Astrocyte of the cerebellum (primary cell): ENCODE data around the gene RBPJL.
A peak's percentile ranks its signal among the peaks of the same experiment; 100 is the strongest.

Experiments
- DNase-seq: peaks from one replicate; pipeline ENCODE4 v3.0.0-alpha.2; 2011; ENCODE audit warnings: low read depth
- H3K4me3 ChIP-seq: 2 replicates; pipeline ENCODE4 v1.5.1; 2011; ENCODE audit warnings: mild to moderate bottlenecking, low read depth, low read length, moderate library complexity
- in situ Hi-C: cut with HindIII; loops from 2 replicates; pipeline ENCODE4 v1.10.0; 2017; ENCODE audit warnings: low sequenced_read_pairs
- TF ChIP-seq, protein P1 (sequence below): IDR thresholded peaks from 2 replicates; pipeline ENCODE4 v1.5.1; 2012; ENCODE audit warnings: low read length, low read depth, moderate library complexity, mild to moderate bottlenecking; ENCODE audit errors: missing control alignments

The RBPJL gene, protein sequence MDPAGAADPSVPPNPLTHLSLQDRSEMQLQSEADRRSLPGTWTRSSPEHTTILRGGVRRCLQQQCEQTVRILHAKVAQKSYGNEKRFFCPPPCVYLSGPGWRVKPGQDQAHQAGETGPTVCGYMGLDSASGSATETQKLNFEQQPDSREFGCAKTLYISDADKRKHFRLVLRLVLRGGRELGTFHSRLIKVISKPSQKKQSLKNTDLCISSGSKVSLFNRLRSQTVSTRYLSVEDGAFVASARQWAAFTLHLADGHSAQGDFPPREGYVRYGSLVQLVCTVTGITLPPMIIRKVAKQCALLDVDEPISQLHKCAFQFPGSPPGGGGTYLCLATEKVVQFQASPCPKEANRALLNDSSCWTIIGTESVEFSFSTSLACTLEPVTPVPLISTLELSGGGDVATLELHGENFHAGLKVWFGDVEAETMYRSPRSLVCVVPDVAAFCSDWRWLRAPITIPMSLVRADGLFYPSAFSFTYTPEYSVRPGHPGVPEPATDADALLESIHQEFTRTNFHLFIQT

DNA sequence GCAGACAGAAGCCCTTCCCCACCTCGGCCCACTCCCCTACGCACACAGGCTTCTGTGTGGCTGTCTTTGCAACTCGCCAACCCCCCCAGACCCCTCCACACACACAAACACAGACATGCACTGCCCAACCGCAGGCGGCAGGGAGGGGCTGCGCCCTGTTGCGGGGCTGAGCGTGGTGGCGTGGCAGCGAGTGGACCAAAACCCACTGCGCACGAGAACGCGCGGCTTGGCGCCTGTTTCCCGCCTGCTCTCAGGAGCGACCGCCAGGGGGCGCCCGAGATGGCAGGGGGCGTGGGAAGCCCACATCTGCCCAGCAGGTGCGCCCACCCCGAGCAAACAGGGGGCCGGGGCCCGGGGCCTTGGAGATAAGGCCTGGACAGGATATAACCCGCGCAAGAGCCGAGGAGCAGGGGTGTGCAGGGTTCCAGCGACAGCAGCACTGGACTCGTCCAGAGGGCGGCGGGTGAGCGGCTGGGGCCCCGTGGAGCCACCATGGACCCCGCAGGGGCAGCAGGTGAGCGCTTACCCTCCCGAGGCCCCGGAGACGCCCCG, at the start of gene RBPJL:
Gene RBPJL (plus strand): TSS at position 410 of the 552 bp plus-strand sequence. CDS start 83 bp downstream, at position 493.
- DNase-seq = no peak
- H3K4me3 ChIP-seq = no peak within 1 kb of the TSS
- in situ Hi-C loops = loop anchor here (5.0 kb wide), 2 partner anchors 71 to 151 kb away; partner anchors contain the start of gene TP53TG5
- TF ChIP-seq, protein P1, sequence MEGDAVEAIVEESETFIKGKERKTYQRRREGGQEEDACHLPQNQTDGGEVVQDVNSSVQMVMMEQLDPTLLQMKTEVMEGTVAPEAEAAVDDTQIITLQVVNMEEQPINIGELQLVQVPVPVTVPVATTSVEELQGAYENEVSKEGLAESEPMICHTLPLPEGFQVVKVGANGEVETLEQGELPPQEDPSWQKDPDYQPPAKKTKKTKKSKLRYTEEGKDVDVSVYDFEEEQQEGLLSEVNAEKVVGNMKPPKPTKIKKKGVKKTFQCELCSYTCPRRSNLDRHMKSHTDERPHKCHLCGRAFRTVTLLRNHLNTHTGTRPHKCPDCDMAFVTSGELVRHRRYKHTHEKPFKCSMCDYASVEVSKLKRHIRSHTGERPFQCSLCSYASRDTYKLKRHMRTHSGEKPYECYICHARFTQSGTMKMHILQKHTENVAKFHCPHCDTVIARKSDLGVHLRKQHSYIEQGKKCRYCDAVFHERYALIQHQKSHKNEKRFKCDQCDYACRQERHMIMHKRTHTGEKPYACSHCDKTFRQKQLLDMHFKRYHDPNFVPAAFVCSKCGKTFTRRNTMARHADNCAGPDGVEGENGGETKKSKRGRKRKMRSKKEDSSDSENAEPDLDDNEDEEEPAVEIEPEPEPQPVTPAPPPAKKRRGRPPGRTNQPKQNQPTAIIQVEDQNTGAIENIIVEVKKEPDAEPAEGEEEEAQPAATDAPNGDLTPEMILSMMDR = peak; percentile 74

DNA sequence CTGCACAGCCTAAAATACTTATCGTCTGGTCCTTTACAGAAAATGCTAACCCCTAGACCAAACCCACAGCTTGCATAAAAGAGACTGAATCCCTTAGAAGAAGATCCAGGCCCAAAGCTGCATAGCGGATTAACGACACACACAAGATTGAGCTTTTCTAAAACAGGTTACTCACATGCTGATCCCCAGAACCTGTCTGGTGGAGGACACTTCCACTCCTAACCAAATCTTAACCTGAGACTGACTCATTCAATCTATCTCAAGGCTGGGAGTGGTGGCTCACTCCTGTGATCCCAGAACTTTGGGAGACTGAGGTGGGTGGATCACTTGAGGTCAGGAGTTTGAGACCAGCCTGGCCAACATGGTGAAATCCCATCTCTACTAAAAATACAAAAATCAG, 49.5 kb upstream of the RBPJL start:
- no peak overlapping the region for H3K4me3 ChIP-seq
- in situ Hi-C loops = no loop called here
- TF ChIP-seq, protein P1 = no peak
- no peak for DNase-seq

DNA sequence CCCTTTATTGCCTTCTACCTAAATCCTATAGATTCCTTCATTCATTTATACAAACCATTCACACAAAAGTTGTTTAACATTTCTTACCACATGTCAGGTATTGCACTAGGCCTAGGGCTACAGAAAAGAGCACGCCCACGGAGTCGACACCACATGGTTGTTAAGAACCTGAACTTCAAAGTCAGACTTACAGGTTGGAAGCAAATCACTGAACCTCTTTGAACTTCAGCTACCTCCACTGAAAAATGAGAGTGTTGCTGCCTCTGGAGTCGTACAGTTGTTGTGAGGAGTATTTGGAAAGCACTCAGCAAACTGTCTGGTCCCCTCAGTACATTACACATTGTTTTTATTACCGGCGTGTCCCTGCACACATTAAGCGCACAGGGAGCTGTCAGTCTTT, 48.9 kb upstream of the RBPJL start:
- H3K4me3 ChIP-seq = no peak overlapping the region
- no peak for DNase-seq
- TF ChIP-seq, protein P1 = no peak
- in situ Hi-C loops = no loop called here

DNA sequence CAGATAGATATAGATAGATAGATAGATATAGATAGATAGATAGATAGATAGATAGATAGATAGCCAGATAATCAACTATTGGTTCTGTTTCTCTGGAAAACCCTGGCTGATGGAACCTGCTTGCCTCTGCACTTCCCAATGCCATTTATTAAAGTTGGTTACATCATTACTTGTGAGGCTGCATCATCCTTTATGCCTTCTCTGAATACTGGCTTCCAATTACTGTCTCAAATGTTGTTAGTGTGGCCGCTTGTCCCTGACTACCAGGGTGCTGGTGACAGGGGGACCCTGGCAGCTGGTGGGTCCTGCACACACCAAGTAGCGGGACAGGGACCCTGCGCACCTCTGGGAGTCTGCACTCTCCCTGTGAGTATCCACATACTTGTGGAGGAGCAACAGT, 48.4 kb upstream of the RBPJL start:
- DNase-seq = no peak
- in situ Hi-C loops = no loop called here
- TF ChIP-seq, protein P1 = no peak
- no peak overlapping the region for H3K4me3 ChIP-seq

DNA sequence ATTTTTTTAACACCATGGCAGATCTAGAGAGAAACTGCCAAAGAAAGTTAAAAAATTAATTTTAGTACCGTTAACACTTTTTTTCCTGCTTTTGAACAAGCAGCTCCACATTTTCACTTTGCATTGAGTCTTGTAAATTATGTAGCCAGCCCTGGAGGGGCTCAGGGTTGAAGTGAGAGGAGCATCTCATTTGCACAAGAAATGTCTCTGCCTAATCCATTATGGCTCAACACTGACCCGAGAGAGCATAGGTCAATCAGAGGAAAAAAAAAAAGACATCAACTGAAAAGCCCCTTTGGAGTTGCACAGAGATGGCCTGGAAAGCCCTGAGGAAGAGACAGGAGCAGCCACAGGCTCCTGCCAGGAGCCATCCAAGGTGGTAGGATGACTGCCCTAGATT, 48.0 kb upstream of the RBPJL start:
- in situ Hi-C loops = no loop called here
- H3K4me3 ChIP-seq = no peak overlapping the region
- TF ChIP-seq, protein P1 = no peak
- DNase-seq = no peak

DNA sequence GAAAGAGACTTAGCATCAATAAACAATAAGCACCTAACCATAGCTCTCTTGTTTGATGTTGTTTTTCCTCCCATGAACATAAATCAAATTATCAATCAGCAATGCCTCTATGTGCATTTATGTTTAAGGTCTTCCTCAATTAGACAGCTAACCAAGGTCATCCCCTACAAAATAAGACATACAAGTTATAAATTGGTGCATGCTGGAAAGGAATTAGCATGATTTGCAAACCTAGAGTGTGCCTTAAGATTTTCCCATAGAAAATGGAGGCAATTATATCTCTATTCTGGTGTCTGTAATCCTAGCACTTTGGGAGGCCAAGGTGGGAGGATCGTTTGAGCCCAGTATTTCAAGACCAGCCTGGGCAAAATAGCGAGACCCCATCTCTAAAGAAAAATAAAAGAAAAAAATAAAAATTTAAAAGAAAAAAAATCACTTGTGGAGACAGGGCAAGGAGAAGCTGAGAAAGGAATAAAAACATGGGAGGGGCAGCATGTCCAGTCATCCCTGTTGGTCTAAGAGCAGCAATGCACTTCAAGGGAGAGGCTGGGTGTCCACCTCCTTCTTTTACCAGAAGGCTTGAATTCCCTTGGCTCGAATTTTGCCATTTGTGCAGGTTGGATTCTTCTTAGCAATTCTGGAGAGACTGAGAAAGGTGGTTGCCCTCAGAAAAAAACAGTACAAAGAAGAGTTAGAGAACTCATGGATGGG, 42.9 kb upstream of the RBPJL start:
- TF ChIP-seq, protein P1 = no peak
- H3K4me3 ChIP-seq = no peak overlapping the region
- DNase-seq = no peak
- in situ Hi-C loops = no loop called here
